B cell (primary cell): Measurements from ENCODE around the gene SHLD1.

Experiments
- EZH2 ChIP-seq: IDR thresholded peaks from 2 replicates; pipeline ENCODE4 v1.6.1; 2012; ENCODE audit warnings: borderline replicate concordance, low read depth, mild to moderate bottlenecking, moderate library complexity, low read length; ENCODE audit not compliant: insufficient read depth, poor library complexity, severe bottlenecking
- TF ChIP-seq, protein P1 (sequence below): fragments of 200-600 bp; IDR thresholded peaks from one replicate; pipeline ENCODE4 v1.8.0; 2022; ENCODE audit warnings: antibody characterized with exemption, mild to moderate bottlenecking

DNA sequence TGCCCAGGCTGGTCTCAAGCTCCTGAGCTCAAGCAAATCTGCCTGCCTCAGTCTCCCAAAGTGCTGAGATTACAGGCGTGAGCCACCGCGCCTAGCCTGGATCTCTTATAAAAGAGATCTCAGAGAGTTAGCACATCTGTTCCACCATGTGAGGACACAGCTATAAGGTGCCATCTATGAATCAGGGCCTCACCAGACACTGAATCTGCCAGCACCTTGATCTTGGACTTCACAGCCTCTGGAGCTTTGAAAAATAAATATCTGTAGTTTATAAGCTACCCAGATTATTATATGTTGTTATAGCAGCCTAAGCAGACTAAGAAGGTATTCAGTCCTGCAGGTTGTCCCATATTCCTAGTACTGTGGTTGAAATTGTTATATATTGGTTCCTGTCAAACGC lies 33.2 kb upstream of the SHLD1 start:
- no peak for TF ChIP-seq EZH2
- TF ChIP-seq, protein P1, sequence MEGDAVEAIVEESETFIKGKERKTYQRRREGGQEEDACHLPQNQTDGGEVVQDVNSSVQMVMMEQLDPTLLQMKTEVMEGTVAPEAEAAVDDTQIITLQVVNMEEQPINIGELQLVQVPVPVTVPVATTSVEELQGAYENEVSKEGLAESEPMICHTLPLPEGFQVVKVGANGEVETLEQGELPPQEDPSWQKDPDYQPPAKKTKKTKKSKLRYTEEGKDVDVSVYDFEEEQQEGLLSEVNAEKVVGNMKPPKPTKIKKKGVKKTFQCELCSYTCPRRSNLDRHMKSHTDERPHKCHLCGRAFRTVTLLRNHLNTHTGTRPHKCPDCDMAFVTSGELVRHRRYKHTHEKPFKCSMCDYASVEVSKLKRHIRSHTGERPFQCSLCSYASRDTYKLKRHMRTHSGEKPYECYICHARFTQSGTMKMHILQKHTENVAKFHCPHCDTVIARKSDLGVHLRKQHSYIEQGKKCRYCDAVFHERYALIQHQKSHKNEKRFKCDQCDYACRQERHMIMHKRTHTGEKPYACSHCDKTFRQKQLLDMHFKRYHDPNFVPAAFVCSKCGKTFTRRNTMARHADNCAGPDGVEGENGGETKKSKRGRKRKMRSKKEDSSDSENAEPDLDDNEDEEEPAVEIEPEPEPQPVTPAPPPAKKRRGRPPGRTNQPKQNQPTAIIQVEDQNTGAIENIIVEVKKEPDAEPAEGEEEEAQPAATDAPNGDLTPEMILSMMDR: no peak
